ENCODE results near the gene CCDC167.

The CCDC167 gene

GRCh38 chr6:37500294-37500608 is 558 bp upstream of the CCDC167 start:
- TF ChIP-seq CTCF (IDR thresholded peaks at IDR 0.05) = no peak

GRCh38 chr6:37496951-37497885 is 2.5 kb downstream of the CCDC167 start:
- TF ChIP-seq CTCF (IDR thresholded peaks at IDR 0.05) = no peak

- no peak for TF ChIP-seq CTCF (IDR thresholded peaks at IDR 0.05)
Observed at GRCh38 chr6:37495244-37495934, 4.3 kb downstream of the CCDC167 start.

- no peak for TF ChIP-seq CTCF (IDR thresholded peaks at IDR 0.05)
Observed at GRCh38 chr6:37493661-37493995, 6.1 kb downstream of the CCDC167 start.

GRCh38 chr6:37492991-37493660 is 6.6 kb downstream of the CCDC167 start:
- TF ChIP-seq CTCF (IDR thresholded peaks at IDR 0.05) = no peak

- TF ChIP-seq CTCF (IDR thresholded peaks at IDR 0.05) = no peak
Observed at GRCh38 chr6:37492236-37492972, 7.3 kb downstream of the CCDC167 start.

GRCh38 chr6:37491830-37492208 is 7.9 kb downstream of the CCDC167 start:
- no peak for TF ChIP-seq CTCF (IDR thresholded peaks at IDR 0.05)
